DMS 273 (cell line): ENCODE measurements around the gene SCG5.

Experiments used
- DNase-seq: peaks from one replicate; lab custom pipeline; 2025; ENCODE audit not compliant: unreplicated experiment; lab: John Stamatoyannopoulos, UW

Gene SCG5

GRCh38 chr15:32718821-32719716 is 77.6 kb downstream of the SCG5 start:
- peak; percentile 36 for DNase-seq

GRCh38 chr15:32721596-32721995 is 80.1 kb downstream of the SCG5 start:
- no peak for DNase-seq

GRCh38 chr15:32722136-32722535 is 80.6 kb downstream of the SCG5 start:
- DNase-seq, result no peak

GRCh38 chr15:32723171-32723948 is 81.8 kb downstream of the SCG5 start:
- DNase-seq, result no peak

GRCh38 chr15:32729700-32730395 is 88.3 kb downstream of the SCG5 start:
- DNase-seq, result no peak

- DNase-seq, result no peak
Measured at GRCh38 chr15:32730677-32731654, 89.5 kb downstream of the SCG5 start.

GRCh38 chr15:32732574-32733157 is 91.2 kb downstream of the SCG5 start:
- DNase-seq, result no peak

- no peak for DNase-seq
Measured at GRCh38 chr15:32733281-32733680, 91.8 kb downstream of the SCG5 start.

- no peak for DNase-seq
Measured at GRCh38 chr15:32735989-32736700, 94.6 kb downstream of the SCG5 start.

GRCh38 chr15:32736701-32737061 is 95.2 kb downstream of the SCG5 start:
- DNase-seq, result no peak

GRCh38 chr15:32737304-32737703 is 95.8 kb downstream of the SCG5 start:
- no peak for DNase-seq

GRCh38 chr15:32738666-32739065 is 97.2 kb downstream of the SCG5 start:
- DNase-seq, result no peak

GRCh38 chr15:32739522-32740063 is 98.1 kb downstream of the SCG5 start:
- no peak for DNase-seq

- DNase-seq, result peak; percentile 2
Measured at GRCh38 chr15:32743411-32744140, 102.1 kb downstream of the SCG5 start.

- no peak for DNase-seq
Measured at GRCh38 chr15:32746116-32746857, 104.8 kb downstream of the SCG5 start.
